KOPT-K1 (cell line): ENCODE results near the gene ABAT.

ENCODE experiments used
- H3K27ac ChIP-seq: fragments of 200-600 bp; sonication (generic); 2 replicates; pipeline ENCODE4 v1.5.1; 2016; ENCODE audit warnings: antibody characterized with exemption, mild to moderate bottlenecking, low read depth, low read length; ENCODE audit not compliant: poor library complexity, severe bottlenecking
- H3K36me3 ChIP-seq: fragments of 200-600 bp; sonication (generic); 2 replicates; pipeline ENCODE4 v1.5.1; 2017; ENCODE audit warnings: antibody characterized with exemption, mild to moderate bottlenecking, low read length, moderate library complexity; ENCODE audit not compliant: insufficient read depth
- H3K9me3 ChIP-seq: fragments of 200-600 bp; sonication (generic); 2 replicates; pipeline ENCODE4 v1.5.1; 2017; ENCODE audit warnings: antibody characterized with exemption, low read length, mild to moderate bottlenecking; ENCODE audit not compliant: insufficient read depth, poor library complexity, severe bottlenecking

Gene ABAT

DNA sequence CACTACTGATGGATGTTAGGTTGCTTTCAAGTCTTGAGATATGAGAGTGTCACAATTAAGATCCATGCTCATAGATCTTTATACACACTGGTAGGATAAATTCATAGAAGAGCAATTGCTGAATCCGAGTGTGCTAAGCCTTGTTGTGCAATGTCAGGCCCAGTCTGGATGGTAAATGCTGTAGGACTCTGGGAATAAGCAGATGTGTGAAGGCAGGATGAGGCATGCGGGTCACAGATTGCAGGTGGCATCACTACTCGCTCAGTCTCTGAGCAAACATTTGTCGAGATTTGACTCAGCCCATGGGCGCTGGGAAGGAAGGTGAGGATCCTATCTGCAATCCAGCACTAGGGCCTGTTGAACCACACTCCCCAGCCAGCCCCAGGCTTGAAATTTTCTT is 82.3 kb downstream of the ABAT start:
- Histone ChIP-seq H3K9me3 (no peaks in the 10 kb centered on the region), H3K36me3 (no peaks in the 10 kb centered on the region), H3K27ac (no peak overlapping the region)

DNA sequence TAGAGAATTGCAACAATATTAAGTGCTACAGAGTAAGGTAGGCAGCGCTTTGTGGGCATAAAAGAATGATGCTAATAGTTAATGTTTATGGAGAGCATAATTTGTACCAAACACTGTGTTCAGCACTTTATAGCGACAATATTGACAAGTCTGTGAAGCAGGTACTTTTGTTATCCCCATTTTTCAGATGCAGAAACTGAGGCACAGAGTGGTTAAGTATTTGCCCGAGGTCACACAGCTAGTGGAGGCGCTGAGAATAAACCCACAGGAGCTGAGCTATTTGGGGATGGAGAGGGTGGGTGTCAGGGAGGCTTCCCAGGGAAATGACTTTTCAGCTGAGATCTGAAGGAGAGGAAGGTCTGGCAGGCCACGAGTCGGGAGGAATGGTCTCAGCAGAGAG is 83.6 kb downstream of the ABAT start:
- H3K27ac ChIP-seq = no peak overlapping the region
- H3K36me3 ChIP-seq = no peaks in the 10 kb centered on the region
- H3K9me3 ChIP-seq = no peaks in the 10 kb centered on the region

DNA sequence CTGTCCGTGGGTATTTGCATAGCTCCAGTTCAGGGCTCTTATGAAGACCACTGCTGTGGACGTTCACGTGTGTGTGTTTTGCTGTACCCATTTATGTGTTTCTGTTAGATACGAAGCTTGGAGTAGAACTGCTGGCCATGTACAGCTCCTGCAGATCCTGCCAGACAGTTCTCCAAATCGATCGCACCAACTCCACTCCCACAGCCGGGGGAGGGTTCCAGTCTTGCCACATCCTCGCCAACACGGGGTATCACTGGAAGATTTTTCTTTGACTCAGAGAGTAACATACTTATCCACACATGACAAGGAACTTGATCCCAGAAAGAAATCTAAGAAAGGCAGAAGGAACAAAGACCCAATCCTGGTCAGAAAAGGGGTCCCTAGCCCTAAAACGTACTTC is 85.6 kb downstream of the ABAT start:
- no peaks in the 10 kb centered on the region for H3K9me3 ChIP-seq
- no peak overlapping the region for H3K27ac ChIP-seq
- H3K36me3 ChIP-seq = no peaks in the 10 kb centered on the region

DNA sequence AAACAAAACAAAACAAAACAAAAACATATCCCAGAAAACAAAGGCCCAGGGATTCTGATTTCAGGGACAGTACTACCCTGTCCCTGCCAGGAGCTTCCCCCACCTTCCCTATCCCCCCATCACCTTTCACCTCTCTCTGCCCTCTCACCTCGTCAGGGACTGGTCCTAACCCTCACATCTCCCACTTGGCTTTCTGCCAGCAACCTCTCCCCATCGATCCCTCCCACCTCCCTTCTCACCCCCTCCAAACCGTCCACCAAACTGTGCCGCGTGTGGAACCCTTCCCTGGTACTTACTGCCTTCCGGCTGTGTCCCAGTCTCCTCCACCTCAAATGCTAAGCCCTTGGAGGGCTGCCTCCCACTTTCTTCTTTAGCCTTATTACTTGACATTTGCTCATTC is 86.7 kb downstream of the ABAT start:
- H3K9me3 ChIP-seq = no peaks in the 10 kb centered on the region
- no peak overlapping the region for H3K27ac ChIP-seq
- H3K36me3 ChIP-seq = no peaks in the 10 kb centered on the region

DNA sequence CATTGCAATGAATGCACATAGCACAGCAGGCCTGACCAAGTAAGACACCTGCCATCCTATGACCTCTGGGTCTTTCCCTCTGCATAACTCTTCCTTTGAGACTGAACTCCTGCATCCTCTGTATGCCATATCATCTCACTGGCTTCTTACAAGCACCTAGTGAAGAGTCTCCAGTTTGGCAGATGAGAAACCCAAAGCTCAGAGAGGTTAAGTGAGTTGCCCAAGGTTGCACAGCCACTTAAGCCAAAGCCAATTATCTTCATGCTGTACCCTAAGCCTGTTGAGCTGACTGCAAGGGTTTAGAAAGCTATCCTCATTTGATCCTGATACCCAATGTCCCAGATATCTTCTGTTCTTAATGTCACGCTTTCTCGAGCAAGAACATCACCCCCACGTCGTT is 87.8 kb downstream of the ABAT start:
- H3K9me3 ChIP-seq = no peaks in the 10 kb centered on the region
- H3K36me3 ChIP-seq = no peaks in the 10 kb centered on the region
- H3K27ac ChIP-seq = no peak overlapping the region

DNA sequence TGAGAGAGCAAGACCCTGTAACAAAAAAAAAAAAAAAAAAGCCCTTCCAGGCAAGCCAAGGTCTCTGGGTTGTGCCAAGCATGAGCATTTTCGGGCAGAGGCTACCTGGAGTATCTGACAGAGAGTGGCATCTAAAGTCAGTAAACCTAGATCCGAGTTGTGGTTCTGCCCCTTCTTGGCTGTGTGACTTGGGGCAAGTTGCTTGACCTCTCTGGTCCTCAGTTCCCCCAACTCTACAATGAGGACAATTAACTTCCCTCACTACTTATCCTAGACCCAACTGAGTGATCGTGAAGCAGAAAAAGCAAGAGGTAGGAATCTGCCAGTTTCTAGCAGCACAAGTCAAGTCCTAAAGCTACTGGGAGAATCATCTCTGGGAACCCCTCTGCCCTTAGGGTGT is 88.7 kb downstream of the ABAT start:
- no peaks in the 10 kb centered on the region for H3K36me3 ChIP-seq
- H3K9me3 ChIP-seq = no peaks in the 10 kb centered on the region

DNA sequence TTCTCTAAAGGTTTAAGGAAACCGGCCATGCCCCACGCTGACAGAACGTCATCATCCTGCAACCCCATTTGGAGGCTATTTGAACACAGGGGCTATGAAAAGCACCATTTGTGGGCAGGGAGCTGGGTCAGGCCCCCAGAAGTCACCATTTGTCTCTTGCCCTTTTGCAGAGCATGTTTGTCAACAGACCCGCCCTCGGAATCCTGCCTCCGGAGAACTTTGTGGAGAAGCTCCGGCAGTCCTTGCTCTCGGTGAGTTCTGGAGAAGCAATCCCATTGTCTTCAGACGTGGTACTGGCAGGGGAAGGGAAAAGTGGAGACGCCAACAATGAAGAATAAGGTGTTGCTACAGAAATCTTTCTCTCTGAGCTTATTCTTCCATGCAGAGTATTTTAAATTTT is 89.5 kb downstream of the ABAT start:
- no peaks in the 10 kb centered on the region for H3K36me3 ChIP-seq
- H3K27ac ChIP-seq = no peak overlapping the region
- H3K9me3 ChIP-seq = no peaks in the 10 kb centered on the region

More for the DNA sequence above, 88.7 kb downstream of the ABAT start:
- H3K27ac ChIP-seq = no peak overlapping the region

DNA sequence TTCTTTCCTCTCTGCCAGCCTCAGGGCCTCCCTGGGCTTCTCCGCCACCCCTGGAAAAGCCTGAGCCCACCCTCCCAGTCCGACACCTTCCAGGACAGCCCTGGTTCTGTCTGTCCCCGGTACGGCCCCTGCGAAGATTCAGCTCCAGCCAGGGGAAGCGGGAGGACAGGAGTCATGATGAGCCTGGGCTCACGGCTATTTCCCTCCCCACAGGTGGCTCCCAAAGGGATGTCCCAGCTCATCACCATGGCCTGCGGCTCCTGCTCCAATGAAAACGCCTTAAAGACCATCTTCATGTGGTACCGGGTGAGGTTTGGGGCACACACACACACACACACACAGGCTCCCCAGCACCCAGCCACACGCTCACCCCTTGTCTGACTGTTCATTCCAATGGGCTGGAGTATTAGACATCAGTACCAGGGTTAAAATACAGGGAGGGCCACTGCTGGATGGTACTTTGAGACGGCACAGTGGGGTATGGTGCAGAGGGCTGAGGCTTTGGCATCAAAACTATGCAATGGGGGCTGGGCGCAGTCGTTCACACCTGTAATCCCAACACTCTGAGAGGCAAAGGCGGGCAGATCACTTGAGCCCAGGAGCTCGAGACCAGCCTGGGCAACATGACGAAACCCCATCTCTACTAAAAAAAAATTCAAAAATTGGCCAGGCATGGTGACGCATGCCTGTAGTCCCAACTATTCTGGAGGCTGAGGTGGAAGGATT is 90.3 kb downstream of the ABAT start:
- no peaks in the 10 kb centered on the region for H3K36me3 ChIP-seq
- H3K9me3 ChIP-seq = no peaks in the 10 kb centered on the region
- no peak overlapping the region for H3K27ac ChIP-seq

DNA sequence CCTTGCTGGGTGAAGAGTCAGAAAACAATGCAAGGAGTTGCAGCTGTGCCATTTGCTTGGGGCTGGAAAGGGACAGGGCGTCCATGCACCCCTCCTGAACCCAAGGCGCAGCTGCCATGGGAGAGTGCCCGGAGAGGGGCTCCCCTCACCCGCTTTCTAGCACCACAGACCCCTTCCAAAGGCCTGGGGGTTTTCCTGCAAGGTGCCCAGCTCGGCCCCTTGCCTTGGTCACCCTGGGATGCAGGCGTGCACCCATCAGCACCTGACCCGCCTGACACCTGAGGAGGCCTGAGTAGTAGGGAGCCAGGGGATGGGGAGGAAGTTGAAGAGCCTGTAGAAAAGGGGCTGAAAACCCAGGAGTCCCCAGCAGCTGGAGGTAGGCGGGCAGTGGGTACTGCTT is 92.8 kb downstream of the ABAT start:
- H3K9me3 ChIP-seq = no peaks in the 10 kb centered on the region
- H3K36me3 ChIP-seq = no peaks in the 10 kb centered on the region
- H3K27ac ChIP-seq = no peak overlapping the region

DNA sequence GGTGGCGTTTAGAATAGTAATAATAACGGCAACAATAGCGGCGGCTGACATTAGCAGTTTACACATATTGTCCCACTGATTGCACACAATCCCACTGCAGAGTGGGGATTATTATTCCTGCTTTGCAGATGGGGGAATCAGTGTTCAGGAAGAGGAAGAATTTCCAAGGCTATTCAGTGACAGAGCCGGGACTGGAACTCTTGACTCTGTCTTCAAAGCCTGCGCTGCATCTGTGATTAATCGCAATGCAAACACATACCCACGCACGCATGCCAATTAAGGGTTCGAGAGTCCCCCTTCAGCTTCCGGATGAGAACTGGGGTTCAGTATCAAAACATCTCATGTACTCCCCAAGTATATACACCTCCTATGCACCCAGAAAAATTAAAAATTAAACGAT is 93.9 kb downstream of the ABAT start:
- no peak overlapping the region for H3K27ac ChIP-seq
- H3K36me3 ChIP-seq = no peaks in the 10 kb centered on the region
- no peaks in the 10 kb centered on the region for H3K9me3 ChIP-seq

DNA sequence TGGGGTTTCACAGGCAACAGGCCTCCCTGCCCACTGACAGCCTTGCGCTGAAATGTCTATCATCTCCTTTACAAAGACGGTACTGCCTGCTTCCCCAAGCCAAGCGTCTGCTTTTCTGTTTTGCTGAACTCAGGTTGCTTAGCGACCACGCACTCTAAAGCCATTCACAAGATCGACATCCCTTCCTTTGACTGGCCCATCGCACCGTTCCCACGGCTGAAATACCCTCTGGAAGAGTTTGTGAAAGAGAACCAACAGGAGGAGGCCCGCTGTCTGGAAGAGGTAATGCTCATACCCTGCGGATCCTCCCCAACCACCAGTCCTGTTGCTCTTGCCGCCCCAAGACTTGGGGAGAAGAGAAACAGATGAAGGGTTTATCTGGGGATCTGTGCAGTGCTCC is 94.3 kb downstream of the ABAT start:
- H3K36me3 ChIP-seq = no peaks in the 10 kb centered on the region
- H3K9me3 ChIP-seq = no peaks in the 10 kb centered on the region
- H3K27ac ChIP-seq = no peak overlapping the region

DNA sequence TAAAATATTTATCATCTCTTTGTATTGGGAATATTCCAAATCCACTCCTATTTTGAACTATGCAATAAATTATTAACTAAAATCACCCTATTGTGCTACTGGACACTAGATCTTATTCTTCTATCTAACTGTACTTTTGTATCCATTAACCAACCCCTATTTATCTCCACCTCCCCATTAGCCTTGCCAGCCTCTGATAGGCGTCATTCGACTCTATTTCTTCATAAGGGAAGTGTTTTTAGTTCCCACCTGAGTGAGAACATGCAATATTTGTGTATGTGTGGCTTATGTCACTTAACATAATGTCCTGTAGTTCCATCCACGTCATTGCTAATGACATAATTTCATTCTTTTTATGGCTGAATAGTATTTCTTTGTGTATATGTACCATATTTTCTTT is 99.1 kb downstream of the ABAT start:
- Histone ChIP-seq H3K9me3 (no peaks in the 10 kb centered on the region), H3K36me3 (no peaks in the 10 kb centered on the region), H3K27ac (no peak overlapping the region)

DNA sequence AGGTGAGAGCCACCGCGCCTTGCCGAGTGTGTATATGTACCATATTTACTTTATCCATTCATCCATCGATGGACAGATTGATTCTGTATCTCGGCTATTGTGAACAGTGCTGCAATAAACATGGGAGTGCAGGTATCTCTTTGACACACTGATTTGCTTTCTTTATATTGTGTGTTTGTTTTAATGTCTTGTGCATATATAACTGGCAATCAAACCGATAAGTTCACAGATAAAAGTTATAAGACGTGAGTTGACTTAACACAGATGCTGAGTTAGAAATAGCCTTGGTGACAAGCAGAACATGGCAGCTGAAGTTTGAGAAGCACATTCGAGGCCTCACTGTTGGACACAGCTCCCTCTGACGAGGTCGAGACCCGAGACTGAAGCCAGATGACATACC is 99.8 kb downstream of the ABAT start:
- Histone ChIP-seq H3K36me3 (no peaks in the 10 kb centered on the region), H3K27ac (no peak overlapping the region), H3K9me3 (no peaks in the 10 kb centered on the region)

DNA sequence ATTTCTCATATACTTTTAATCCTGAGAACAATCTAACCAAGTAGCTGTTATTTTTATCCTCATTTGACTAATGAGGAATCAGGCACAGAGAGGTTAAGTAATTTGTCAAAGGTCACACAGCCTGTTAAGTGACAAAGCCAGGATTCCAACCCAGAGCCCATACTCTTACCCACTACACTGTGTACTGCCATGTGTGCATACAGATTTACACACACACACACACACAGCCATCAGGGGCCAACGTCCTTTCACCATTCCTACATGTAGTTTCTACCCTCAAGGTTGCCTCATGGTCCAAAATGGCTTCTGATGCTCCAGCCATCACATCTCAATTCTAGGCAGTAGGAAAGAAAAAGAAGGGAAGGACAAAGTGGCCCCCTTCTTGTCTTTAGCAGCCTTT is 100.9 kb downstream of the ABAT start:
- Histone ChIP-seq H3K27ac (no peak overlapping the region), H3K9me3 (no peaks in the 10 kb centered on the region), H3K36me3 (no peaks in the 10 kb centered on the region)

DNA sequence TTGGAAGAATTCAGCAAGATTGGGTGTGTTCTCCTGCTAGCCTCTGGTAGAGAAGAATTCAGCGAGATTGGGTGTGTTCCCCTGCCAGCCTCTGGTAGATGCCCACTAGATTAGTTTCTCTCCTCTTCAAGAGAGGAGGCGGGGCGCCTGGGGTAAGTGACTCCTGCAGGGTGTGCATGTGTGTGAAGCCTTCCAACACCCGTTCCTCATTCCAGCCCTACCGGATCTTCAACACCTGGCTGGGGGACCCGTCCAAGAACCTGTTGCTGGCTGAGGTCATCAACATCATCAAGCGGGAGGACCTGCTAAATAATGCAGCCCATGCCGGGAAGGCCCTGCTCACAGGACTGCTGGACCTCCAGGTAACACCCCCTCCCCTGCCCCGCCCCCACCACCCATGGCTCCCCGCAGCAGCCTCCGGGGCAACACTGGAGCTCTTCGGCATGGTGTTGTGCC is 101.7 kb downstream of the ABAT start:
- H3K27ac ChIP-seq = no peak overlapping the region
- no peaks in the 10 kb centered on the region for H3K36me3 ChIP-seq
- no peaks in the 10 kb centered on the region for H3K9me3 ChIP-seq

DNA sequence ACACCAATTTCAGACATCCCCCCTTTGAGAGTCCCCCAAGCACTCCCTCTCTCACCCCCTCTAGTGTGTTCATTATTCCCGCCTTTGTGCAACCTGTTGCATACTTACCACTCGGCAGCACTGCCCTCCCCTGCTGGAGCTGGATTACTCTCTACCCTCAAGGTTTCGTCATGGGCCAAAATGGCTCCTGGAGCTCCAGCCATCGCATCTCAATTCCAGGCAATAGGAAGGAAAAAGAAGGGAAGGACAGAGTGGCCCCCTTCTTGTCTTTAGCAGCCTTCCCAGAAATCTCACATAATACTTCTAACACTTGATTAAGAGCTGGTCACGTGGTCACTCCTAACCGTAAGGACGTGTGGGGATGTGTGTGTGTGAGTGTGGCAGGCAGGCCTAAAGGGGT is 102.8 kb downstream of the ABAT start:
- Histone ChIP-seq H3K9me3 (no peaks in the 10 kb centered on the region), H3K27ac (no peak overlapping the region), H3K36me3 (no peaks in the 10 kb centered on the region)
